DOHH2 (cell line): ENCODE measurements around the gene COMMD9.

Source experiments
- H3F3A ChIP-seq: fragments of 200-600 bp; sonication (generic), shearing (Covaris generic); 2 replicates; pipeline ENCODE4 v1.6.0; 2016; ENCODE audit warnings: antibody characterized with exemption, mild to moderate bottlenecking; ENCODE audit not compliant: control insufficient read depth, insufficient read depth
- H3K27ac ChIP-seq: fragments of 200-600 bp; sonication (generic); 2 replicates; pipeline ENCODE4 v1.5.1; 2014; ENCODE audit warnings: low read depth, mild to moderate bottlenecking, low read length, moderate library complexity
- H3K27me3 ChIP-seq: fragments of 200-600 bp; sonication (generic); 2 replicates; pipeline ENCODE4 v1.6.1; 2014; ENCODE audit warnings: mild to moderate bottlenecking, low read length, mixed read lengths; ENCODE audit not compliant: control insufficient read depth
- H3K36me3 ChIP-seq: fragments of 200-600 bp; sonication (generic); 2 replicates; pipeline ENCODE4 v1.6.1; 2014; ENCODE audit warnings: mild to moderate bottlenecking, low read length, moderate library complexity, mixed read lengths; ENCODE audit not compliant: control insufficient read depth
- H3K4me1 ChIP-seq: fragments of 200-600 bp; sonication (generic); 2 replicates; pipeline ENCODE4 v1.6.1; 2014; ENCODE audit warnings: mild to moderate bottlenecking, low read length, mixed read lengths; ENCODE audit not compliant: control insufficient read depth
- H3K4me2 ChIP-seq: fragments of 200-600 bp; sonication (generic); 2 replicates; pipeline ENCODE4 v1.6.0; 2014; ENCODE audit warnings: mild to moderate bottlenecking, low read length, moderate library complexity
- H3K4me3 ChIP-seq: fragments of 200-600 bp; sonication (generic); 2 replicates; pipeline ENCODE4 v1.5.1; 2014; ENCODE audit warnings: mild to moderate bottlenecking, low read length, mixed read lengths
- H3K79me2 ChIP-seq: fragments of 200-600 bp; sonication (generic); 2 replicates; pipeline ENCODE4 v1.6.1; 2014; ENCODE audit warnings: mild to moderate bottlenecking, low read length, mixed read lengths; ENCODE audit not compliant: control insufficient read depth
- H3K9me2 ChIP-seq: fragments of 200-600 bp; sonication (generic); replicated peaks from 2 replicates; pipeline ENCODE4 v1.6.1; 2014; ENCODE audit warnings: mild to moderate bottlenecking, low read length, mixed read lengths; ENCODE audit not compliant: control insufficient read depth
- H3K9me3 ChIP-seq: fragments of 200-600 bp; sonication (generic); 2 replicates; pipeline ENCODE4 v1.6.1; 2014; ENCODE audit warnings: antibody characterized with exemption, low read length, mixed read lengths; ENCODE audit not compliant: control insufficient read depth, insufficient read depth
- H4K20me1 ChIP-seq: fragments of 200-600 bp; sonication (generic); 2 replicates; pipeline ENCODE4 v1.6.0; 2014; ENCODE audit warnings: low read depth, mild to moderate bottlenecking, antibody characterized with exemption, low read length, moderate library complexity; ENCODE audit not compliant: control insufficient read depth, insufficient read depth
- CTCF ChIP-seq: fragments of 200-600 bp; sonication (generic); IDR thresholded peaks from one replicate; pipeline ENCODE4 v1.5.1; 2014; ENCODE audit warnings: antibody characterized with exemption, mild to moderate bottlenecking, low read depth, low read length; ENCODE audit not compliant: poor library complexity, severe bottlenecking
- EZH2phosphoT487 ChIP-seq: fragments of 200-600 bp; sonication (generic); IDR thresholded peaks from 2 replicates; pipeline ENCODE4 v1.6.1; 2017; ENCODE audit warnings: borderline replicate concordance, mild to moderate bottlenecking, antibody characterized with exemption, low read length, moderate library complexity, mixed read lengths

Gene COMMD9

GRCh38 chr11:36238881-36239280, 50.3 kb downstream of the COMMD9 start:
- Histone ChIP-seq H4K20me1 (no peaks in the 10 kb centered on the region), H3K4me1 (no peaks in the 10 kb centered on the region), H3K9me3 (no peaks in the 10 kb centered on the region), H3K9me2 (no peaks in the 10 kb centered on the region), H3K4me3 (no peak overlapping the region), H3K36me3 (no peaks in the 10 kb centered on the region), H3K79me2 (no peaks in the 10 kb centered on the region), H3K4me2 (no peak overlapping the region), H3K27ac (no peak overlapping the region), H3F3A (no peaks in the 10 kb centered on the region), H3K27me3 (no peaks in the 10 kb centered on the region)
- no peak for TF ChIP-seq EZH2phosphoT487

- TF ChIP-seq CTCF (no peak), EZH2phosphoT487 (no peak)
- H3K4me2 ChIP-seq = no peak overlapping the region
- H3K9me3 ChIP-seq = no peaks in the 10 kb centered on the region
- no peaks in the 10 kb centered on the region for H3K9me2 ChIP-seq
- no peaks in the 10 kb centered on the region for H3F3A ChIP-seq
- no peaks in the 10 kb centered on the region for H3K36me3 ChIP-seq
- H3K4me3 ChIP-seq = no peak overlapping the region
- H3K79me2 ChIP-seq = no peaks in the 10 kb centered on the region
- H4K20me1 ChIP-seq = no peaks in the 10 kb centered on the region
- H3K27ac ChIP-seq = no peak overlapping the region
- H3K27me3 ChIP-seq = no peaks in the 10 kb centered on the region
- H3K4me1 ChIP-seq = no peaks in the 10 kb centered on the region
These were observed 51.1 kb downstream of the COMMD9 start for GRCh38 chr11:36238036-36238631.

- no peak overlapping the region for H3K4me2 ChIP-seq
- H3K27me3 ChIP-seq = no peaks in the 10 kb centered on the region
- H3K36me3 ChIP-seq = no peaks in the 10 kb centered on the region
- H3K4me1 ChIP-seq = no peaks in the 10 kb centered on the region
- H3K79me2 ChIP-seq = no peaks in the 10 kb centered on the region
- no peaks in the 10 kb centered on the region for H3F3A ChIP-seq
- H3K27ac ChIP-seq = no peak overlapping the region
- H4K20me1 ChIP-seq = no peaks in the 10 kb centered on the region
- H3K9me3 ChIP-seq = no peaks in the 10 kb centered on the region
- no peaks in the 10 kb centered on the region for H3K9me2 ChIP-seq
- no peak overlapping the region for H3K4me3 ChIP-seq
- TF ChIP-seq EZH2phosphoT487 (no peak), CTCF (no peak)
These were observed 51.8 kb downstream of the COMMD9 start for GRCh38 chr11:36237391-36237790.

GRCh38 chr11:36235750-36236149, 53.5 kb downstream of the COMMD9 start:
- no peaks in the 10 kb centered on the region for H3K79me2 ChIP-seq
- no peak overlapping the region for H3K4me2 ChIP-seq
- H3F3A ChIP-seq = no peaks in the 10 kb centered on the region
- H3K4me3 ChIP-seq = no peak overlapping the region
- no peaks in the 10 kb centered on the region for H3K9me2 ChIP-seq
- TF ChIP-seq CTCF = no peak
- no peak for TF ChIP-seq EZH2phosphoT487
- H3K4me1 ChIP-seq = no peaks in the 10 kb centered on the region
- no peaks in the 10 kb centered on the region for H3K27me3 ChIP-seq
- no peaks in the 10 kb centered on the region for H4K20me1 ChIP-seq
- H3K27ac ChIP-seq = no peak overlapping the region
- no peaks in the 10 kb centered on the region for H3K9me3 ChIP-seq
- no peaks in the 10 kb centered on the region for H3K36me3 ChIP-seq
